ENCODE measurements around the gene CCDC138. TPM values are rescaled to one million over a fixed set of nuclear protein-coding genes. Genes with fewer than 3 reads are reported as not detected.

Gene CCDC138
- total RNA-seq, 1 donor from 2014 or later = 6.0 TPM

GRCh38 chr2:108921096-108922030, 134.8 kb downstream of the CCDC138 start:
- TF ChIP-seq CTCF (IDR thresholded peaks at IDR 0.05) = no peak
- no peak overlapping the region for H3K4me3 Mint-ChIP-seq (ENCODE audit: unreplicated experiment)

GRCh38 chr2:108922141-108922915, 135.8 kb downstream of the CCDC138 start:
- TF ChIP-seq CTCF (IDR thresholded peaks at IDR 0.05) = no peak
- Mint-ChIP-seq H3K36me3 (ENCODE audit: unreplicated experiment) (peaks cover 2% of the 10 kb centered on the region), H3K4me3 (ENCODE audit: unreplicated experiment) (no peak overlapping the region), H3K4me1 (ENCODE audit: unreplicated experiment) (no peaks in the 10 kb centered on the region), H3K9me3 (ENCODE audit: unreplicated experiment) (no peaks in the 10 kb centered on the region), H3K27ac (ENCODE audit: unreplicated experiment) (no peak overlapping the region), H3K27me3 (ENCODE audit: unreplicated experiment) (peaks cover 65% of the 10 kb centered on the region)
- DNase-seq (ENCODE audit: extremely low spot score, unreplicated experiment) = no peak

More at GRCh38 chr2:108921096-108922030, 134.8 kb downstream of the CCDC138 start:
- Mint-ChIP-seq H3K36me3 (ENCODE audit: unreplicated experiment) (peaks cover 2% of the 10 kb centered on the region), H3K4me1 (ENCODE audit: unreplicated experiment) (no peaks in the 10 kb centered on the region), H3K27me3 (ENCODE audit: unreplicated experiment) (peaks cover 70% of the 10 kb centered on the region), H3K27ac (ENCODE audit: unreplicated experiment) (no peak overlapping the region), H3K9me3 (ENCODE audit: unreplicated experiment) (no peaks in the 10 kb centered on the region)
- DNase-seq (ENCODE audit: extremely low spot score, unreplicated experiment) = no peak

GRCh38 chr2:108923019-108923700, 136.6 kb downstream of the CCDC138 start:
- no peak for DNase-seq (ENCODE audit: extremely low spot score, unreplicated experiment)
- Mint-ChIP-seq H3K36me3 (ENCODE audit: unreplicated experiment) (peaks cover 2% of the 10 kb centered on the region), H3K4me3 (ENCODE audit: unreplicated experiment) (no peak overlapping the region), H3K4me1 (ENCODE audit: unreplicated experiment) (no peaks in the 10 kb centered on the region), H3K27ac (ENCODE audit: unreplicated experiment) (no peak overlapping the region), H3K9me3 (ENCODE audit: unreplicated experiment) (no peaks in the 10 kb centered on the region), H3K27me3 (ENCODE audit: unreplicated experiment) (peaks cover 69% of the 10 kb centered on the region)
- TF ChIP-seq CTCF (IDR thresholded peaks at IDR 0.05) = no peak

GRCh38 chr2:108923736-108924579, 137.4 kb downstream of the CCDC138 start:
- no peak for DNase-seq (ENCODE audit: extremely low spot score, unreplicated experiment)
- Mint-ChIP-seq H3K36me3 (ENCODE audit: unreplicated experiment) (peaks cover under 1% of the 10 kb centered on the region), H3K27ac (ENCODE audit: unreplicated experiment) (no peak overlapping the region), H3K9me3 (ENCODE audit: unreplicated experiment) (no peaks in the 10 kb centered on the region), H3K27me3 (ENCODE audit: unreplicated experiment) (peaks cover 65% of the 10 kb centered on the region), H3K4me1 (ENCODE audit: unreplicated experiment) (peaks cover 4% of the 10 kb centered on the region), H3K4me3 (ENCODE audit: unreplicated experiment) (no peak overlapping the region)
- TF ChIP-seq CTCF (IDR thresholded peaks at IDR 0.05) = no peak
